GM21515 (cell line): ENCODE results near the gene CCL16.

Experiments
- ATAC-seq: cut with Tn5 transposase; IDR thresholded peaks from one replicate; pipeline ENCODE4 v1.9.1; 2021; ENCODE audit not compliant: unreplicated experiment

Gene CCL16

DNA sequence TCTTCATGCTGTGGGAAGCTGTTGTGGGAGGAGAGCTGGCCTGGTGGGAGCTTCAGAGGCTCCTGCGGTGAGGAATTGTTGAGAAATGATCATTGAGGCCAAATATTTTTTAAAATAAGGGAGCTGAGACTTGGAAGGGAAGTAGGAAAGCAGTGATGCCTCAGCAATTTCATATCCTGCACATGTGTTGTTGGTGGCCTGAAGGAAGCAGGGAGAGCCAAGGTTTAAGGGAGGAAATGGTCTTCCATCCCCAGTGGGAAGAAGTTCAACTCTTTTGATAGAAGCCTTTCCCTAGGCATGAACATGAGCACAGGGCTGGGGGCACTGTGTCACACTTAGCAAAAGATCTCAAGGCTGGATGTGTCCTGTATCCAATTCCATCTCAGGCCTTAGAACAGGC is 5.3 kb upstream of the CCL16 start, which contains the start of gene CCL14:
Gene CCL14, minus strand, starts transcription at position 87 of the 400 bp plus-strand sequence. Its CDS starts 80 bp downstream, at position 7.
- no peak for ATAC-seq

DNA sequence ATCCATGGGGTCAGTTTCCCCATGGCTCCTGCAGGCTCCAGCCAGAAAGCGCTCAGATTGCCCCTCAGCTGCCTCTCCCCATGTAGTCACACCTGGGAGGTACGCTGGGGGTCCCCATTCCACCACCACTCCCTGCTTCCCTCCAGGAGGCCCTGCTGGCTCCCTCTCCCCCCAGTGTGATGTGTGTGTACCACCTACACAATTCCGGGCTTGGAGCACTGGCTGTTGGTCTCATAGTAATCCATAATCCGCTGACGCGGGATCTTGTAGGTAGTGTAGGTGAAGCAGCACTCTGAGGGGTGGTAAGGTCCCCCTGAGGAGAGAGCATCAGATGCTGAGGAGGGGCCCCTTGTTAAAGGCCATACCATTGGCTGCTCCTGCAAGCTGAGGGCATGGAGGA is 2.8 kb upstream of the CCL16 start:
- ATAC-seq: no peak

DNA sequence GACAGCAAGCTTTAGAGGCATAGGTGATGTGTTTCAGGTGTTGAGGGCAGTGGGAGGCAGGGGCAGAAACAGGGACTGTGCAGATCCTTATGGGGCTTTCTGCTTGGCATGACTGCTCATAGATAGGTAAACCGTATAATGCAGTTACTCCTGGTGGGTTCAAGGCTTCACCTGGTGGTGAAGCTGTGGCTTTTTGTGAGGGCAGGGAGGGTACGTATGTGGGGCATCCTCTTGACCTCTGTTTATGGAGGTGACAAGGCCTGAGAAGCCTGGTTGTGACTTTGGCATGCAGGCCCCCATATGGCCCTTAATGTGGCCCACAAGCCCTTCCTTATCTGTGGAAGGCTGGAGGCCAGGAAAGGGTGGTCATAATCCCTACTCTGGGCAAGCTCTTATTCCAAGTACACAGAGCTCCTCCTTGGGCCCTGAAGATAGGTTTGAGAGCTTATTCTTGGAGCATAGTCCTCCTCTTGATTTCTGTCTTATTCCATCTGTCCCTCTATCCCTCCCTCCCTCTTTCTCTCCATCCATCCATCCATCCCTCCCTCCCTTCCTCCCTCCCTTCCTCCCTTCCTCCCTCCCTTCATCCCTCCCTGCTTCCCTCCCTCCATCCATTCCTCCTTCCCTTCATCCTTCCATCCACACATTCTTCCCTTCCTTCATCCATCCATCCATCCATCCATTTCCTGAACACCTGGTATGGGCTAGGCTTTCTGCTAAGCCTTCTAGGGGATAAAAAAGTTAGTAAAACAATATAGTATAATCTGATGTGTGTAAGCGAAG is 1.3 kb upstream of the CCL16 start:
- no peak for ATAC-seq

DNA sequence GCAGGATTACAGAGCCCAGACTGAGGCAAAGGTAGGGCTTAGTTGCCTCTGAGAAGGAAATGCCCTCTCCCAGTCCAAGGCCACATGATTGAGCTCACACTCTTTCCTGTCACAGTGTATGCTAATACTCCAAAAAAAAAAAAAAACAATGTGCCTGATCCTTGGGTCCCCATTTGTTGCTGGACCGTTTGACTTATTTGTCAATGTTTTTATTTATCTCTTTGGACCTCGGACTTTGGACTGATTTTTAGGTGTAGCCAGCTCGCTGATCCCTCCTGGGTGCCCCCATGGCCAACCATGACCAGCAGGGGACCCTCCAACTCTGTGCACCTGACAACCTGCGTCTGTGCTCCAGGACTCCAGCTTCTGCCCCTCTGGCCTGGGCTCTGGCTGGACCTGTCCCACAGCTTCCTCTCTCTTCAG is 622 bp upstream of the CCL16 start:
- no peak for ATAC-seq

DNA sequence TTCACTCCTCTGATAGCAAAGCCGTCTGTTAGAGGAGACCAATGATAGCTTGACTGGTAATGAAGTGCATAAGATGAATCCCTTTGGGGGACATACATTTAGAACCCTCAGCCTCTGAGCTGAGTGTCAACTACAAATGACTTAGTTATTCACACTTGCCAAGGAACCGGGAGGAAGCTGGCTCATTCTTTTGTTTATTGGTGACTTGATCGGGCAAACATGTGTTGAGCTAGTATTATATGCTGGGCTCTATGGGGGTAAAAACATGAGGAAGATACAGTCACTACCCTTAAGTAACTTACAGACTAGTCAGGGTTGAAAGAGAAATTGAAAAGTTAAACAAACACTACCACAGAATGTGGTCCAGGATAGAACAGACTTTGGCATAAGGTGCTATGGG is 3.0 kb downstream of the CCL16 start:
- no peak for ATAC-seq

DNA sequence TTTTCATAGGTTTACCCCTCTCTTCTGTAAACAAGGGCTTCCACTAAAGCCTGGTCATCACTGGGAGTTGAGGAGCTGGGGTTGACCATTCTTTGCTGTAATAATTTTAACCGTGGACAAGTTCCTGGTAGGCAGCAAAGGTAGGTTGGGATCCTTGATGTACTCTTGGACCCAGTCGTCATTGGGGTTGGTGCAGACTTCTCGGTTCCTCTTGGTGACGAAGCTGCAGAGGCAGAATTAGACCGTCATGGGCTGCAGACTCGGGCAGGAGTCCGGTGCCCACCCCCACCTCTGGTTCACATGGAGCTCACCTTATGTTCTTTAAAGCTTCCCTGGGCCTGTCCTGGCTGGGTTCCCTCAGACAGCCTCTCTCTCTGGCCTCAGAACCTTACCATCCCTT is 3.8 kb downstream of the CCL16 start:
- ATAC-seq: no peak

DNA sequence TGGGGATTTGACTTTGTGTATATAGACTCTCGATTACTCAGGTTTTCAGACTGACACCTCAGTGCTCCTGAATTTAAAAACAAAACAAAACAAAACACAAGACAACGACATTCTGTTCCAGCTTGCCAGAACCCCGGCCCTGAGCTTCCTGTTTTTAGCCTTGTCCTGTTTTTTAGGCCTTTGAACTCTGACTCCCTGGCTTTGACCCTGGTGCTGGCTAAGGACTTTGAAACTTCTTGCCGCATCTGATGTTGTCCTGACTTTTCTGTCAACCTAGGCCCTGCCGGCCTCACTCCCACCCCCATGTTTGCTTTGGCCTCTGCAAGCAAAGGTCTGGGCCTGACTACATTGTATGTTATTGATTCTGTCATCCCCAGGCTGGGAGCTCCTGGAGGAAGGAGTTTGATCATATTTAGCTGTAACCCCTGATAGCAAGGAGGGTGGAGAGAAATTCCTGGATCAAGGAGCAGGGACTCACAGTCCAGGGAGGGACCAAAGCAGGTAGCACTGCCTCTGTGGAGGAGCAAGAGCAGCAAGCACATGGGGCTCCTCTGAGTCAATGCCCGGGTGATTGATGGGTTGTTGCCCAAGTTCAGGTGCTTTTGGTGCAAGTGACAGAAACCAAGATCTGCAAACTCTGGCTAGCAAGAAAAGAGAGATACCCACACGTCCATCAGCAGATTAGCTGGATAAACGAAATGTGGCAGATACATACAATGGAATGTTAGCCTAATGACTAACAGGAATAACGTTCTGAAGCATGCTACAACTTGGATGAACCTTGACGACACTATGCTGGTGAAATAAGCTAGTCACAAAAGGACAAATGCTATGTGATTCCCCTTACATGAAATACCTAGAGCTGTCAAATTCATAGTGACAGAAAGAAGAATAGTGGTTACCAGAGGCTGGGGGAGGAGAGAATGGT is 7.7 kb downstream of the CCL16 start:
- ATAC-seq: no peak

DNA sequence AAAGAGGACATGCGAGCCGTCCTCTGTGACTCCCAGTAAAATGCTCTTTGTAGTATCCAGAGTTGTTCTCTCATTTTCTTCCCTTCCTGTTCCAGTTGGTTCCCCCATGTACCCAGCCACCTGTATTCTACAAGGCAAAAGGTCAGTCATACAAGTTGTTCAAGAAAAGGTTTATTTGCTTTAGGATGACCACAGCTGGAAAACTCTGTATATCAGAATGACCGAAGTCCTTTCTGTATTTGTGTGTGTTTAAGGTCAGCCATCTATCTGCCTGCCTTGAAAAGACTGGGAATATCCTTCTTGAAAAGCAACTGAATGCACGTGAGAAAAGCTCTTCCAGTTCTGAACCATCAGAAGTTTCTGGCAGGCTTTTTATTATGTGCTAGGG is 8.4 kb downstream of the CCL16 start:
- ATAC-seq: no peak

DNA sequence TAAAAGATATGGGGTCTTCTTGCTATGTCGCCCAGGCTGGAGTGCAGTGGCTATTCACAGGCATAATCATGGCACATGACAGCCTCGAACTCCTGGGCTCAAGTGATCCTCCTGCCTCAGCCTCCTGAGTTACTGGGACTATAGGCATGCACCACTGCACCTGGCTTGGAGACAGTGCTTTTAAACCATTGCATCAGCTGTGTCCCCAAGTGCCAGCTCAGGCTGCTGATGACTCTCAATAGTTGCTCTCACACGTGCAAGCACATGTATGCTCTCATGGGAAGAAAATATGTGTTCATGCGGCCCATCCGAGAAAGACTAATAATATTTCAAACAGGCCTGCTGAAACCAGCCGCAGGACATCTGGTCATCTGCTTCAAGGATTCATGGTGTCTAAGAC is 8.8 kb downstream of the CCL16 start:
- ATAC-seq: no peak

DNA sequence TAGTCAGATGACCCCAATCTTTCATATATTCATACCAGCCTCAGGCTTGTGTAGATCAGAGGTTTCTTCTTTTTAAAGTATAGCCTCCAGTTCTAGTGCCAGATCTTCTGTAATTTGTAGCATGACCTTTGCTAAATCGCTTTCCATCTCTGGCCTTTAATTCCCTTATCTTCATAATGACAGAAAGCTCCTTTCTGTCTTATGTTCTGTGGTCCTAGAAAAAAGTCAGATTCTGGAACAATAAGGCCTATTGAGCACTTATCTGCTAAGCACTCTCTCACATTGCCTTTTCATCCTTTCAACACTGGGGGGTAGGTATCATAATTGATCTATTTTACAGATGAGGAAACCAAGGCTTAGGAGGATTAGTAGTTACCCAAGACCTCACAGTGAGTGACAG is 9.2 kb downstream of the CCL16 start:
- no peak for ATAC-seq

DNA sequence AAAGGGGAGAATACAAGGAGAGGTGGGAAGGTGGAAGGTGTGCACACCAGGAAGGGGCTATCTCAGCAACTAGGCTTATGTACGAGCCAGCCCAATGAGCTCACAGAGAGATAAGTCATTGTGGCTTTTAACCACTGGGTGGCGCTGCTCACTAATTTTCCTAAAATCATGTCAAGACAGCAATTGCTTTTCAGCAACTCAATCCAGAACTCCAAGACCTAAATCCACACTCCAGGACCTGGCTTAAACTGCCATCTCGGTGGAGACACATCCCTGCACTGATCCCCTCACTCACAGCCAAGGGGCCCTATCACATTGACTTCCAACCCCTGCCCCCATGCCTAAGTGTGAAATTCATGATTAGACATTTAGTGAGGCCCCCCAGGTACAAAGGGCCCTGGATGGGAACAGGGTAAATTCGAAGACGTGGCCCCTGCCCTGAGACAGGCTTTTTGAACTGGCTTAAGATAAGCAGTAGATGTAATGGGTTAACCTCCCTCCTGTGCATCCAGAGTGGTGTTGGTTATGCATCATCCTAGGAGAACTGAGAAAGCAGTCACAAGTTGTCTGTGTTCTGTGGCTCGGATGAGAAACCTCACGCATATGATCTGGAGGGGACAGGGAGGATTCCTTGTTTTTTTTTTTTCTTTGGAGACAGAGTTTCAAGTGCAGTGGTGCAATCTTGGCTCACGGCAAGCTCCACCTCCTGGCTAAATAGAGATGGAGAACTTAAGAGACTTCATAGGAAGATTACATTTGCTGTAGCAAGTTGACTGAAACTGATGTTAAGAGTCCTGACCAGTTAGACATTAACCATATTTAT is 11.5 kb downstream of the CCL16 start:
- no peak for ATAC-seq

DNA sequence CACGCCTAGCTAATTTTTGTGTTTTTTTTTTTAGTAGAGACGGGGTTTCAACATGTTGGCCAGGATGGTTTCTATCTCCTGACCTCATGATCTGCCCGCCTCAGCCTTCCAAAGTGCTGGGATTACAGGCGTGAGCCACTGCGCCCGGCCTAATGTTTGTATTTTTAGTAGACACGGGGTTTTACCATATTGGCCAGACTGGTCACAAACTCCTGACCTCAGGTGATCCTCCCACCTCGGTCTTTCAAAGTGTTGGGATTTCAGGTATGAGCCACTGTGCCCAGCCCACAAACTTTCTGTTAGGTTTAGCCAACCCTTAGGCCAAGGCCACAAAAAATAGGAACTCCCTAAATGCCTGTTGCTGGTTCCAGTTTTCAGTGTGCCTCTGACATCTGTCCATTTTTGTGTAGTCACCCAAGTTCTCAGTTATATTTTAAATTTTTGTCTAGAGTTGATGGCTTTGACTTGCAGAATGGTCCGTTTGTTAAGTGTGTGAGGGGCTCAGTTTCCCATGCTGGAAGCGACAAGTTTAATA is 12.7 kb downstream of the CCL16 start:
- ATAC-seq: no peak

DNA sequence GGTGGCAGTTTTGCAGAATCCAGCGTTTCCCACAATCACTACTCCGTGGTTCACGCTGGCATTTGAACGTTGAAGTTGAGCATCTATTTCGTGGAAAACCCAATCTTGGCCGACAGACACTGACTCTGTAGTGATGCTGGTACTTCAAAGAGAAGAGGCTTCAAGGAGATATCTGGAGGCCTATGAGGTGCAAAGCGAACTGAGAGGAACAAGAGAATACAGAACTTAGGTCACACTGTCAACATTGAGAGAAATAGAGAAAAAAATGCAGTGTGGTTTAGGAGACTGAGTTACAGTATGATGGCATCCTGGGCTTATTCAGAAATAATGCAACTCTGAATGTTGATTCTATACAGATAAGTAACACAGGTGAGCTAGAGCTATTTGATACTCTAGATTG is 16.0 kb downstream of the CCL16 start:
- no peak for ATAC-seq

DNA sequence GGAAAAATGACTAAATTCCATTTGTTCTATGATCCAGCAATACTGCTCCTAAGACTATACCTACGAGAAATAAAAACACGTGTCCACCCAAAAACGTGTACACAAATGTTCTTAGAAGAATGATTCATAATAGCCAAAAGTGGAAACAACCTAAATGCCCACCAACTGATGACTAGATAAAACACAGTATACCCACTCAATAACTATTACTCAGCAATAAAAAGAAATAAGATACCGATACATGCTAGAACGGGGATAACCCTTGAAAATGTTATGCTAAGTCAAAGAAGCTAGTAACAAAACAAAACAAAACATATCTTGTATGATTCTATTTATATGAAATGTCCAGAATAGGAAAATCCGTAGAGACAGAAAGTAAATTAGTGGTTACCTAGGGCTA is 17.6 kb downstream of the CCL16 start:
- ATAC-seq: no peak

DNA sequence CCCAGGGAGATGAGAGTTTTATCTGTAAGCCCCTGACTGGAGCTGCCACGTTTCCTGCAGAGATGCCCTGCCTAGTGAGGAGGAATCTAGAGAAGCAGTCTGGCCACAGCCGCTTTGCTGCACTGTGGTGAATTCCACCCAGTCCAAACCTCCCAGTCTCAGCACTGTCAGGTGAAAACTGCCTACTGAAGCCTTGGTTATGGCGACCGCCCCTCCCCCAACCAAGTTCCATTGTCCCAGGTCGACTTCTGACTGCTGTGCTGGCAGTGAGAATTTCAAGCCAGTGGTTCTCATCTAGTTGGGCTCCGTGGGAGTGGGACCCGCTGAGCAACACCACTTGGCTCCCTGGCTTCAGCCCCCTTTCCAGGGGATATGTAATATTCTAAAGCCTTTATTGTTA is 27.6 kb downstream of the CCL16 start:
- no peak for ATAC-seq

DNA sequence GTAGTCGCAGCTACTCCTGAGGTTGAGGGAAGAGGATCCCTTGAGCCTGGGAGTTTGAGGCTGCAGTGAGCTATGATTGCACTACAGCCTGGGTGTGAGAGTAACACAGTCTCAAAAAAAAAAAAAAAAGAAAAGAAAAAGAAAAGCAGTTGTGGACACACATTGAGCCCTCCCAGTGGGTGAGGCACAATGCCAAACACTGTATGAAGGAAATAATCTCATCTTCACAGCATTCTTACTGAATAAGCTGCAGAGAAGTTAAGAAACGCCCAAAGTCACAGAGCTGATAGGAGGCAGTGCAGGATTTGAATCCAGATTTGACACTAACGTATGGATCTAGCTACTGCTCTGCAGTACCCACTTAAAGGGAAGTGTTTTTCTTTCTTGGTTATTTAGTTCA is 31.9 kb downstream of the CCL16 start:
- ATAC-seq: no peak

DNA sequence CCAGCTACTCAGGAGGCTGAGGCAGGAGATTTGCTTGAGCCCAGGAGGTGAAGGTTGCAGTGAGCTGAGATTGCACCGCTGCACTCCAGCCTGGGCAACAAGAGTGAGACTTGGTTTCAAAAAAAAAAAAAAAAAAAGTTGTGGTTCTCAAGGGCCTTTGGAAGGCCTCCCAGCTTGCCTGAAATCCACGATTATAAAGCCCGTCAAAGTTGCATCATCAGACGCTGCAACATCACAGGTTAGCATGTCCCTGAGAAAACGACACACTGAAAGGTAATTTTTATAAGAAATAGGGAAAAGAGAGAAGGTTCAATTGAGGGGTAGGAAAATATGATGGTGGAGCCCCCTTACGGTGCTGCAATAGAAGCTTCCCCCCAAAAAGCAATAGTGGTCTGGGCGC is 33.2 kb downstream of the CCL16 start:
- no peak for ATAC-seq

DNA sequence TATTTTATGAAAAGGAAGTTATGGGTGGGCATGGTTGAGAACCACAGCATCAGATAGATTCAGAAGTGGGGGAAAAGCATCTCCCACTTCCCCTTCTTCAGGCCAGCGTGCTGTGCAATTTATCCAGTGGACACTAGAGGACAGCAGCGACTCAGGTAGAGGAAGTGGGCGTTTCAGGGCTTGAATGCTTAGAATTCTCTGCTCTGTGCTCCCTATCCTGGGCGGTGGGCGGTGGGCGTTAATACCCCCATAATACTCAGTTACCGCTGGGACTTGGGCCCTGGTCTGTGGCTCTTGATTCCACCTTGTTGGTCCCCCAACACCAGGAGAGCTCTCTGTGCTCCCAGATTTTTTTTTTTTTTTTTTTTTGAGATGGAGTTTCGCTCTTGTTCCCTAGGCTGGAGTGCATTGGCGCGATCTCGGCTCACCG is 34.1 kb downstream of the CCL16 start:
- ATAC-seq: no peak

DNA sequence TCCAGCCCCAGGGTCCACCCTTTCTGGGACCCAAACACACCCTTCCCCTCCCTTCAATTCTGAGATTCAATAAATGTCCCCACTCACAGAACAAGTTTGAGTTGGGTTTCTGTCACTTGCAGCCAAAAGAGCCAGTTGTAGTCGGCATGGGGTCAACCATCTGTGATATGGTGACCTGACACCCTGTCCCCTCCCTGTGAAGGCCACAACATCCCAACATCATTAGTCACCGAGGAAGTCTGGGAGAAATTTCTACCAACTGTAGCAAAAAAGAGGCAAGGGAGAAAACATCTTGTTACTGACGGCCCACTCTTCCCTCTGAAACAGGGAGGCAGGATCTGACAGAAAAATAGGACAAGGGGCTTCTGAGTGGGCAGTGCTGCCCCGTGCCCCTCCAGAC is 37.1 kb downstream of the CCL16 start:
- ATAC-seq: no peak

DNA sequence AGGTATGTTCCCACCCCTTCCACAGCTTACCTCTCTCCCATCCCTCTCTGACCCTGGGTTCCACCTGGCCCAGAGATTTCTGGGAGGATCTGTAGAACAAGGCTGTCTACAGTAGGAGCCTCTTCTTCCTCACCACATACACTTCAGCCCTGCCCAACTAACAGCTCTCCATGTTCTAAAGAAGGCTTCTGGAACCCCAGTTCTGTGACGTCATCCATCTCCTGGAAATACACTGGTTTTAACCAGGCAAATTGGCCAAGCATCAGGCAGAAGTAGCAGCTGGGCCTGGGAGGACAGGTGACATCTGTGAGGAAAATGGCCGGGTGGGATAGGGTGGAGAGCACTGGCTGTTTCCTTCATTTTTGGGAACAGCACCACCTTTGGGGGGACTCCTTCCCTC is 37.8 kb downstream of the CCL16 start, which contains the start of gene LYZL6:
Gene LYZL6, minus strand, starts transcription at position 177 of the 400 bp plus-strand sequence. CDS start 4,357 bp downstream, outside the sequence.
- ATAC-seq: no peak
